ENCODE data around the gene MMP7.

Gene MMP7

DNA sequence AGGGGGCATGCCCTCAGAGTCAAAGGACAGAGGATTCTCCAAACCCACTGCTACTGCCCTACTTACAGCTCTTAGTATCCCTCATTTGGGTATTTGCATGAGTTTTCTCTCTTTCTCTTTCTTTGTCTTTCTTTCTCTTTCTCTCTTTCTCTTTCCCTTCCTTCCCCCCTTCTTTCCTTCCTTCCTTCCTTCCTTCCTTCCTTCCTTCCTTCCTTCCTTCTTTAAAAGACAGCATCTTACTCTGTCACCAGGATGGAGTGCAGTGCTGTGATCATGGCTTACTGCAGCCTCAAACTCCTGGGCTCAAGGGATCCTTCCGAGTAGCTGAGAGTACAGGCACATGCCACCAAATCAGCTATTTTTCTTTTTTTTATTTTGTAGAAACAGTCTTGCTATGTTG, 14.0 kb upstream of the MMP7 start:
- TF ChIP-seq, protein P1, sequence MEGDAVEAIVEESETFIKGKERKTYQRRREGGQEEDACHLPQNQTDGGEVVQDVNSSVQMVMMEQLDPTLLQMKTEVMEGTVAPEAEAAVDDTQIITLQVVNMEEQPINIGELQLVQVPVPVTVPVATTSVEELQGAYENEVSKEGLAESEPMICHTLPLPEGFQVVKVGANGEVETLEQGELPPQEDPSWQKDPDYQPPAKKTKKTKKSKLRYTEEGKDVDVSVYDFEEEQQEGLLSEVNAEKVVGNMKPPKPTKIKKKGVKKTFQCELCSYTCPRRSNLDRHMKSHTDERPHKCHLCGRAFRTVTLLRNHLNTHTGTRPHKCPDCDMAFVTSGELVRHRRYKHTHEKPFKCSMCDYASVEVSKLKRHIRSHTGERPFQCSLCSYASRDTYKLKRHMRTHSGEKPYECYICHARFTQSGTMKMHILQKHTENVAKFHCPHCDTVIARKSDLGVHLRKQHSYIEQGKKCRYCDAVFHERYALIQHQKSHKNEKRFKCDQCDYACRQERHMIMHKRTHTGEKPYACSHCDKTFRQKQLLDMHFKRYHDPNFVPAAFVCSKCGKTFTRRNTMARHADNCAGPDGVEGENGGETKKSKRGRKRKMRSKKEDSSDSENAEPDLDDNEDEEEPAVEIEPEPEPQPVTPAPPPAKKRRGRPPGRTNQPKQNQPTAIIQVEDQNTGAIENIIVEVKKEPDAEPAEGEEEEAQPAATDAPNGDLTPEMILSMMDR (IDR thresholded peaks at IDR 0.05; ENCODE audit: low read depth, low read length), result no peak
- H3K4me3 ChIP-seq (ENCODE audit: low read depth, low read length), result no peak overlapping the region

DNA sequence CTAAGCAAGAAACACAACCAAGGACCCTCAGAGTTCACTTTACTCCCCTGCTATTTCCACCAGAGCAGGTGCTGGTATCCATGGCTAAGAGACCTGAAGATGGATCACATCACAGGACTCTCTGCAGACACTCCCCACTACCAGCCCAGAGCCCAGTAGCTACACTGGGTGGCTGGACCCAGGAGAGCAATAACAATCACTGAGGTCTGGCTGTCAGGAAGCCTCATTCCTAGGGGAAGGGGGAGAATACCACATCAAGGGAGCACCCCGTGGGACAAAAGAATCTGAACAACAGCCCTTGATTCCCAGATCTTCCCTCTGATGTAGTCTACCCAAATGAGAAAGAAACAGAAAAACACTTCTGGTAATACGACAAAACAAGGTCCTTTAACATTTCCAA, 9.0 kb upstream of the MMP7 start:
- TF ChIP-seq, protein P1 (IDR thresholded peaks at IDR 0.05; ENCODE audit: low read depth, low read length), result no peak
- no peak overlapping the region for H3K4me3 ChIP-seq (ENCODE audit: low read depth, low read length)

DNA sequence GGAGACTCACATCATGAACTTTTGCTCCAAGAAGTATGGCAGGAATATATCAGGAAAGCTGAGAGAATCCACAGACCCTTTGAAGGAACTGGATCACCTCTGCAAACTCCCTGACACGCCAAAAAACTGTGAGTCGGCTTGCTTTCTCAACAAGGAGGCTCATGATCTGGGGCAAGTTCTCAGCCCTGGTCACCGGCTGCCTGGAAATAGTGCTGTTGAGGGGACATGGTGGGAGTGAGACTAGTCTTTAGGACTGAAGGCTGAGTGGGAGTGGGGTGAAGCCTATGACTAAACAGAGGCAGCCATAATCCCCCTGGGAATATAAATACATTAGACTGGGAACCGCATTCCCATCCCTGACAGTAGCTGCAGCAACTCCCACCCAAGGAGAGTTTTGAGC, 8.4 kb upstream of the MMP7 start:
- no peak overlapping the region for H3K4me3 ChIP-seq (ENCODE audit: low read depth, low read length)
- TF ChIP-seq, protein P1 (IDR thresholded peaks at IDR 0.05; ENCODE audit: low read depth, low read length), result no peak

DNA sequence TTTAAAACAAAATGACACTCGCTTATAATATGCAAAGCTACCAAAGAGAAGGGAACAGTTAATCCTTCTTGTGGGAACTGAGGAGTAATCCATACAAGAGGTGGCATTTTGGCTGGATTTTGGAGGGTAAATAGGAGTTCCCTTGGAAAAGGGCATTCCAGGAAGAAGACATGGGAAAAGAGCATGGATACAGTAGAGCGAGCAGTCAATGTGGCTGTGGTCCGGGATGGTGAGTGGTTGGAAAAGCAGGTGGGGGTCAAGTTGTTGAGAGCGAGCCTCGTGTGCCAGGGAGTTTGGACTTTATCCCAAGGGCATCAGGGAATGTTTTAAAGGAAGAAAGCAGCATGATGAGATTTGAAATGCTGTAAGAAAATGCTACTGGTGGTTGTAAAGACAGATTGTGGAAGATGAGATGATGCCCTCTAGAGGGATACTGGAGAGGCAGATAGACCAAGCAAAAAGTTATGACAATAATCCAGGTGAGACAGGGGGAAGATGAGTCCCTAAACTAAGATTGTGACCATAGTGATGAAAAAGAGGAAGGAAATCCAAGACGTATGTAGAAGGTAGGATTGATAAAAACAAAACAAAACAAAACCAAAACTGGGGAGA, 3.8 kb upstream of the MMP7 start:
- H3K4me3 ChIP-seq (ENCODE audit: low read depth, low read length), result no peak overlapping the region
- TF ChIP-seq, protein P1 (IDR thresholded peaks at IDR 0.05; ENCODE audit: low read depth, low read length), result no peak

DNA sequence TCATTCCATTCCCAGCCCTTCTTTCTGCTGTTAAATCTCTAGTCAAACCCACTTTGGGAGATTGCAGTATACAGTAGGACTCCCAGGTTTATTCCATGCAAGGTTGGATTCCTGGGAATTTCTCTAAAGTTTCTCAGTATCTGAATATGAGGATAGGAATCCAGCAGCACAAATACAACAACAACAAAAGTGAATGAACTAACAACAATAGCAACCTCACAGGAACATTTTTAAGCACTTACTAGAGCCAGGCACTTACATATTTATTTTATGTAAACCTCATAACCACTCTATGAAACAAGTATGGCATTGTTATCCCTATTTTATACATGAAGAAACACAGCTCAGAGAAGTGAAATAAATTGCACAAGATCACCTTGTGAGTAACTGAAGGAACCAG, 1.9 kb downstream of the MMP7 start:
- no peak overlapping the region for H3K4me3 ChIP-seq (ENCODE audit: low read depth, low read length)
- TF ChIP-seq, protein P1 (IDR thresholded peaks at IDR 0.05; ENCODE audit: low read depth, low read length), result no peak

DNA sequence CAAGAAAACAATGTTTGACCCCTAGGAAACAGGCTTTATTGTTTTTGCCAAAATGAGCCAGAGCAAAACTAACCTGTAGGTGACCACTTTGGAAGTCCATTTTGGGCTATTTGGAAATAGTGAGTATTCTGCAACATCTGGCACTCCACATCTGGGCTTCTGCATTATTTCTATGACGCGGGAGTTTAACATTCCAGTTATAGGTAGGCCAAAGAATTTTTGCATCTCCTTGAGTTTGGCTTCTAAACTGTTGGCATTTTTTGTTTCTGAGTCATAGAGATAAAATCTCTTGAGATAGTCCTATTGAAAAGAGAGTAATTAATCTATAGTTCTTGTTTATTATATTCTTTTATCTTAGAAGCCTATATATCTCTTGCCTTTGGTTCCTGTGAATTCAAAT, 2.9 kb downstream of the MMP7 start:
- no peak overlapping the region for H3K4me3 ChIP-seq (ENCODE audit: low read depth, low read length)
- TF ChIP-seq, protein P1 (IDR thresholded peaks at IDR 0.05; ENCODE audit: low read depth, low read length), result no peak

DNA sequence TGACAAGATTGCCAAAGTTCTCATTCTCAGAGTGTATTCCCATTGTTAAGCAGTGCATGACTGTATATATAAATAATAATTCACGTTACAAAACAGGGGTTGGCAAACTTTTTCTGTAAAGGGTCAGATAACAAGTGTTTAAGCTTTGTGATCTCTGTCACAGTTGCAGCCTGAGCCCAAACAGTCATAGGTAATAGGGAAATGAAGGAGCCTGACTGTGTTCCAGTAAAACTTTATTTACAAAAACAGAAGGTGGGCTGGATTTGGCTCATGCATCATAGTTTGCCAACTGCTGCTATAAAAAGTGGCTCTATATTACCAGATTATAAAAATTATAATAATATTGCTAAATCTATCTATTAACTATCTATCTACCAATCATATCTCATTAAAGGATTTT, 3.5 kb downstream of the MMP7 start:
- H3K4me3 ChIP-seq (ENCODE audit: low read depth, low read length), result no peak overlapping the region
- TF ChIP-seq, protein P1 (IDR thresholded peaks at IDR 0.05; ENCODE audit: low read depth, low read length), result no peak

All from WI38 (cell line).